HG03520 (cell line): Measurements from ENCODE around the gene MIPOL1.
A peak's percentile ranks its signal among the peaks of the same experiment; 100 is the strongest.
"Not testable (repeated sequence)": the region's sequence is repeated elsewhere in the genome, so short reads cannot be mapped to it uniquely, and the experiment has no call there.

ENCODE experiments used
- ATAC-seq: cut with Tn5 transposase; IDR thresholded peaks from one replicate; pipeline ENCODE4 v1.9.1; 2021; ENCODE audit warnings: mild to moderate bottlenecking, moderate library complexity; ENCODE audit not compliant: unreplicated experiment

MIPOL1 gene

GRCh38 chr14:37230551-37231194 is 32.9 kb downstream of the MIPOL1 start:
- no peak for ATAC-seq

- ATAC-seq = peak; percentile 50
Measured at GRCh38 chr14:37232907-37233481, 35.3 kb downstream of the MIPOL1 start.

GRCh38 chr14:37234222-37234621 is 36.5 kb downstream of the MIPOL1 start:
- ATAC-seq = no peak

- ATAC-seq = not testable (repeated sequence)
Measured at GRCh38 chr14:37236044-37236443, 38.3 kb downstream of the MIPOL1 start.

GRCh38 chr14:37237094-37237493 is 39.4 kb downstream of the MIPOL1 start:
- ATAC-seq = no peak

GRCh38 chr14:37237735-37238200 is 40.0 kb downstream of the MIPOL1 start:
- no peak for ATAC-seq

- no peak for ATAC-seq
Measured at GRCh38 chr14:37241198-37241597, 43.5 kb downstream of the MIPOL1 start.

- ATAC-seq = no peak
Measured at GRCh38 chr14:37246427-37246829, 48.7 kb downstream of the MIPOL1 start.

GRCh38 chr14:37247791-37248461 is 50.2 kb downstream of the MIPOL1 start:
- no peak for ATAC-seq

- ATAC-seq = no peak
Measured at GRCh38 chr14:37251775-37252174, 54.0 kb downstream of the MIPOL1 start.

- no peak for ATAC-seq
Measured at GRCh38 chr14:37252434-37252833, 54.7 kb downstream of the MIPOL1 start.

- no peak for ATAC-seq
Measured at GRCh38 chr14:37253905-37254304, 56.2 kb downstream of the MIPOL1 start.

GRCh38 chr14:37254411-37254947 is 56.7 kb downstream of the MIPOL1 start:
- no peak for ATAC-seq

GRCh38 chr14:37257501-37258070 is 59.8 kb downstream of the MIPOL1 start:
- ATAC-seq = no peak

- ATAC-seq = no peak
Measured at GRCh38 chr14:37262649-37263048, 64.9 kb downstream of the MIPOL1 start.

GRCh38 chr14:37263656-37264236 is 66.0 kb downstream of the MIPOL1 start:
- no peak for ATAC-seq

GRCh38 chr14:37268788-37269187 is 71.1 kb downstream of the MIPOL1 start:
- no peak for ATAC-seq

- ATAC-seq = no peak
Measured at GRCh38 chr14:37270629-37271028, 72.9 kb downstream of the MIPOL1 start.

GRCh38 chr14:37272569-37272968 is 74.8 kb downstream of the MIPOL1 start:
- no peak for ATAC-seq

- no peak for ATAC-seq
Measured at GRCh38 chr14:37274652-37275051, 76.9 kb downstream of the MIPOL1 start.

GRCh38 chr14:37275963-37276362 is 78.2 kb downstream of the MIPOL1 start:
- no peak for ATAC-seq
